ENCODE results near the gene CYB5D1. TPM values are rescaled to one million over a fixed set of nuclear protein-coding genes. Genes with fewer than 3 reads are reported as not detected.
A peak's percentile ranks its signal among the peaks of the same experiment; 100 is the strongest.

CYB5D1 gene
- polyA plus RNA-seq, 1 experiment: 6.7 TPM

GRCh38 chr17:7882068-7882467, 24.3 kb downstream of the CYB5D1 start:
- DNase-seq (ENCODE audit: low read depth): no peak
- no peaks in the 10 kb centered on the region for H3K27me3 ChIP-seq (ENCODE audit: control insufficient read depth, insufficient read depth, low read length)
- CTCF ChIA-PET: no interaction called here
- 0 out of 2 replicates have a peak overlapping the region, but pooled peaks have one; percentile 13 for H3K4me3 ChIP-seq (ENCODE audit: low read depth, low read length)
- peaks cover 7% of the 10 kb centered on the region for H3K36me3 ChIP-seq (ENCODE audit: control insufficient read depth, insufficient read depth, low read length)
- POLR2A ChIA-PET: no interaction called here
- TF ChIP-seq, protein P1, sequence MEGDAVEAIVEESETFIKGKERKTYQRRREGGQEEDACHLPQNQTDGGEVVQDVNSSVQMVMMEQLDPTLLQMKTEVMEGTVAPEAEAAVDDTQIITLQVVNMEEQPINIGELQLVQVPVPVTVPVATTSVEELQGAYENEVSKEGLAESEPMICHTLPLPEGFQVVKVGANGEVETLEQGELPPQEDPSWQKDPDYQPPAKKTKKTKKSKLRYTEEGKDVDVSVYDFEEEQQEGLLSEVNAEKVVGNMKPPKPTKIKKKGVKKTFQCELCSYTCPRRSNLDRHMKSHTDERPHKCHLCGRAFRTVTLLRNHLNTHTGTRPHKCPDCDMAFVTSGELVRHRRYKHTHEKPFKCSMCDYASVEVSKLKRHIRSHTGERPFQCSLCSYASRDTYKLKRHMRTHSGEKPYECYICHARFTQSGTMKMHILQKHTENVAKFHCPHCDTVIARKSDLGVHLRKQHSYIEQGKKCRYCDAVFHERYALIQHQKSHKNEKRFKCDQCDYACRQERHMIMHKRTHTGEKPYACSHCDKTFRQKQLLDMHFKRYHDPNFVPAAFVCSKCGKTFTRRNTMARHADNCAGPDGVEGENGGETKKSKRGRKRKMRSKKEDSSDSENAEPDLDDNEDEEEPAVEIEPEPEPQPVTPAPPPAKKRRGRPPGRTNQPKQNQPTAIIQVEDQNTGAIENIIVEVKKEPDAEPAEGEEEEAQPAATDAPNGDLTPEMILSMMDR (IDR thresholded peaks at IDR 0.05; ENCODE audit: insufficient read depth, low read depth, low read length): no peak

DNA sequence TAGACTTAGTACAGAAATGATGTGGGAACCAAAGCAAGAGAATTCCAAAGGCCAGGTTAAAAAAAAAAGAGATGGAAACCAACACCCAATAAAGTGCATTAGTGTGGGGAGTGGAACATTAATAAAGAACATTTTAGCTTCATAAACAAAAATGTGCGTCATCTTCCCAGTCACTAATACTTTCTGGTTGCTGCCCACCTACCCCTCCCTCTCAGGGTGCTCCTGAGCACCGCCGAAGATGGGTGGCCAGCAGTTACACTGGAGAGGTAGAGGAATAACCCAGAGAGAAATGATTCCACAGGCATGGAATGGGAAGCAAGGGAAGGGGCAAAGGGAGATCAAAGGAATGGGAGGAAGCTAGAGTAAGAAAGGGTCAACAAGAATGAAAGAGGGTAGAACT, 24.8 kb downstream of the CYB5D1 start:
- peaks cover 7% of the 10 kb centered on the region for H3K36me3 ChIP-seq (ENCODE audit: control insufficient read depth, insufficient read depth, low read length)
- ChIA-PET CTCF (interaction anchor here (0.5 to 1.1 kb wide), 2 partner anchors 55 to 107 kb away, joined by 4 read pairs; no protein-coding TSS in a partner anchor), POLR2A (interaction anchor here (1.4 kb wide), 1 partner anchor 34 kb away, joined by 3 read pairs; no protein-coding TSS in a partner anchor)
- TF ChIP-seq, protein P1 (IDR thresholded peaks at IDR 0.05; ENCODE audit: insufficient read depth, low read depth, low read length): no peak
- no peak overlapping the region for H3K4me3 ChIP-seq (ENCODE audit: low read depth, low read length)
- no peaks in the 10 kb centered on the region for H3K27me3 ChIP-seq (ENCODE audit: control insufficient read depth, insufficient read depth, low read length)
- DNase-seq (ENCODE audit: low read depth): no peak

DNA sequence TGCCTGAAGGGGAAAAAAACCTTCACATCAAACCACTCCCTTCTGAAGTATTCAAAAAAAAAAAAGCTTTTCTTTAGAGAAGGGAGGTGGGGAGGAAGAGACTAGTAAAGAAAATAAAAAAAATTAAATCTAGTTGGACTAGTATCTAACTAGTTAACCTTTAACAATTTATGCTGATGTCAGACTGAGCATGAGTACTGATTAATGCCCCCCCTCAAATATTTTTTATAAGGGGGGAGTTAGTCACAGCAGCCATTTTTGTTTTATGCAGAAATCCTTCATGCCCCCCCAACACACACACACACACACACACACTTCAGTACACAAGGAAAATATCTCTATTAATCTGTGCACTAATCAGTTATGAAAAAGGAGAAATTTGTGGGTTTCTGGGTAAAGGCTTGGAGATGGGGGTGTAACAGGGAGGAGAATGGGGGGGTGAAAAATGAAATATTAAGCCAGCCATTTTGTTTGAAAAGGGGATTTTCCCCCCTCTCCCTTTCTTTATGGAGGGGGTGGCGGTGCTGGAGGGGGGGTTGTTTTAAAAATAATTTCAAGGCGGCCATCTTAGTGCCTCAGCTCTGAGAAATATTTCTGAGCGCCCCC, 26.1 kb downstream of the CYB5D1 start:
- ChIA-PET CTCF (interaction anchor here (1.0 kb wide), 2 partner anchors 68 to 173 kb away, joined by 3 read pairs; no protein-coding TSS in a partner anchor), POLR2A (interaction anchor here (0.6 to 1.4 kb wide), 2 partner anchors 33 to 34 kb away, joined by 3 to 5 read pairs; no protein-coding TSS in a partner anchor)
- peak overlapping the region; percentile 74 for H3K4me3 ChIP-seq (ENCODE audit: low read depth, low read length)
- no peaks in the 10 kb centered on the region for H3K27me3 ChIP-seq (ENCODE audit: control insufficient read depth, insufficient read depth, low read length)
- H3K36me3 ChIP-seq (ENCODE audit: control insufficient read depth, insufficient read depth, low read length): peaks cover 7% of the 10 kb centered on the region
- no peak for DNase-seq (ENCODE audit: low read depth)
- TF ChIP-seq, protein P1 (IDR thresholded peaks at IDR 0.05; ENCODE audit: insufficient read depth, low read depth, low read length): no peak

DNA sequence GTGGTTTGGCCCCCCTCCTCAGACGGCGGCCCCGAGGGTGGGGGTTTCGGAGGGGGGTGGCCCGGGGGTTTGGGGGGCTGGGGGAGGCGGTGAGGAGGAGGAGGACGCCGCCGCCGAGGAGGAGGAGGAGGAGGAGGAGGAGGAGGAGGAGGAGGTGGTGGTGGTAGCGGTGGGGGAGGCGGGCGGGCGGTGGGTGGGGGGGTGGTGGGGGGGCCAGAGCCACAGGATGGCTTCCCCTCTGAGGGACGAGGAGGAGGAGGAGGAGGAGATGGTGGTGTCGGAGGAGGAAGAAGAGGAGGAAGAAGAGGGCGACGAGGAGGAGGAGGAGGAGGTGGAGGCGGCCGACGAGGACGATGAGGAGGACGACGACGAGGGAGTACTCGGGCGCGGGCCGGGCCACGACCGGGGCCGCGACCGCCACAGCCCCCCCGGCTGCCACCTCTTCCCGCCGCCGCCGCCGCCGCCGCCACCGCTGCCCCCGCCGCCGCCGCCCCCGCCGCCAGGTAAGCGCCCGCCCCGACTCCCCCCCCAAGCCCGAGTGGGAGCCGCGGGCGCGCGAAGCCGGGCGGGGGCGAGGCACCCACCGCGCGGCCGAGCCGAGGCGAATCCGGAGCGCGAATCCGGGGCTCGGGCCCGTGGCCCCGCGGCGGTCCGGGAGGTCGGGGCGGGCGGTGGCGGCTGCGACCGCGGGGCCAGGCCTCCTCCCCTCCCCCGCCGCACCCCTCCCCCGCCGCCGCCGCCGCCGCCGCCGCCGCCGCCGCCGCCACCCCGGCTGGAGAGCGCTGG, 27.0 kb downstream of the CYB5D1 start:
- H3K36me3 ChIP-seq (ENCODE audit: control insufficient read depth, insufficient read depth, low read length): peaks cover 7% of the 10 kb centered on the region
- no peak for DNase-seq (ENCODE audit: low read depth)
- H3K4me3 ChIP-seq (ENCODE audit: low read depth, low read length): peak overlapping the region; percentile 74
- TF ChIP-seq, protein P1 (IDR thresholded peaks at IDR 0.05; ENCODE audit: insufficient read depth, low read depth, low read length): no peak
- POLR2A ChIA-PET: no interaction called here
- H3K27me3 ChIP-seq (ENCODE audit: control insufficient read depth, insufficient read depth, low read length): no peaks in the 10 kb centered on the region
- CTCF ChIA-PET: interaction anchor here (1.0 kb wide), 1 partner anchor 172 kb away, joined by 3 read pairs; no protein-coding TSS in a partner anchor

Measured in BJ (cell line).